Germinal center (tissue), 1 donor: ENCODE results near the gene PRH1.

Source experiments
- DNase-seq: peaks from one replicate; pipeline ENCODE4 v3.0.0; 2012; ENCODE audit warnings: mixed read lengths, low spot score

The PRH1 gene

GRCh38 chr12:10884086-10884725 lies at the start of gene PRH1:
Gene PRH1 (minus strand): TSS chr12:10884255. CDS start chr12:10884217, 38 bp downstream.
- no peak for DNase-seq

DNA sequence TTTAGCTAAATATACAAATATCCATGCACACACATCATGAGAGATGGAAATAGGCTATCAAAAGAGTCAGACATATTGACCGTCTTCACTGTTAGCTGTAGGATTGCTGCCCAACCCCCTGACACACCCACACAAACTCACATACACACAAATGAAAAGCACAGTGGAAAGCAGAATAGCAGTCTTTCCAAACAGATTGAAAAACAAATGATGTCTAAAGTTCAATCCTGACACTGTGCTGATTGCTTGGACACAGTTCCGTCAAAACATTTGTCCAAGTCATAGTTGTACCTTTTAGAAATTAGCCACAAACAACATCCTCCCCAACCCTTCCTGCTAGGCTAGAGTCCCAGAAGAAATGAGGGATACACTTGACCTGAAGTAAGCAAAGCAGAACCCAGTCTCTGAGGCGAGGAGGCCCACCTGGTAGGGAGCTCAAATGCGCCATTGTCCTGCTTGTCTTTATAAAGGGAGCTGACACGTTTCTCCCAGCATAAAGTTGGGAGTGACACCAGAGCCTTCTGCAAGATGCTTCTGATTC lies 44.8 kb upstream of the PRH1 start, which contains the start of gene PRH2:
TSS of gene PRH2 (plus strand) at position 491 of the 541 bp plus-strand sequence. CDS start at position 529, 38 bp downstream.
- DNase-seq, result no peak

DNA sequence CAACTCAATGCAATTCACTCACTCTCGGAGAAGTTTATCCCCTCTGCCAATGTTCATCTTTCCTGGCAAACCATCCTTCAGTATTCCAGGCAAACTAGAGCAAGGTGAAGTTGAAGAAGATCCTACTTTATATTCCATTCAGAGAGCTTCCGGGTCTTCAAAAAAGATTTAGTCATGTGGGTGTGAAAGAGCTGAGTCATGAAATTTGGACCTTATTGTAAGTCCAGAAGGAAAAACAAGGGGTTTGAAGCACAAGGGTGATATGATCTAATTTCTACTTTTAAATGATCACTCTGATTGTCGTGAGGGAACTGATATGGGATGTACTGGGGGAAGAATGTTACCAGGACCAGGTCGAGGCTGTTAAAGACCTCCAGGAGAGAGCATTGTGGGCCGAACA lies 42.2 kb upstream of the PRH1 start:
- DNase-seq, result no peak

DNA sequence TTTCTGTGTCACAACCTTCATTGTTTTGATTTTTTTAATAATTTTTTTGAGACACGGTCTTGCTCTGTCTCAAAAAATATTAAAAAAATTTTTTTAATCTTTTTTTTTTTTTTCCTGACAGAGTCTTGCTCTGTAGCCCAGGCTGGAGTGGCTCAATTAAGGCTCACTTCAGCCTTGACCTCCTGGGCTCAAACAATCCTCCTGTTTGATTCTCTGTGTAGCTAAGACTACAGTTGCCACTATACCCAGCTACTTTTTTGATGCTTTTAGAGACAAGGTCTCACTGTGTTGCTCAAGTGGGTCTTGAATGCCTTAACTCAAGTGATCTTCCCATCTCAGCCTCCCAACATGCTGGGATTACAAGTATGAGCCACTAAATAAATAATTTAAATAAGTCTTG lies 35.8 kb upstream of the PRH1 start:
- DNase-seq, result no peak

GRCh38 chr12:10910380-10910779 lies 26.3 kb upstream of the PRH1 start:
- no peak for DNase-seq

- DNase-seq, result no peak
These were observed 25.4 kb upstream of the PRH1 start, which contains the start of gene TAS2R13 for GRCh38 chr12:10909462-10909861. Gene TAS2R13 (minus strand): TSS chr12:10909562. CDS start chr12:10909298, 264 bp downstream.

- no peak for DNase-seq
These were observed 20.6 kb upstream of the PRH1 start for GRCh38 chr12:10904686-10905085.

DNA sequence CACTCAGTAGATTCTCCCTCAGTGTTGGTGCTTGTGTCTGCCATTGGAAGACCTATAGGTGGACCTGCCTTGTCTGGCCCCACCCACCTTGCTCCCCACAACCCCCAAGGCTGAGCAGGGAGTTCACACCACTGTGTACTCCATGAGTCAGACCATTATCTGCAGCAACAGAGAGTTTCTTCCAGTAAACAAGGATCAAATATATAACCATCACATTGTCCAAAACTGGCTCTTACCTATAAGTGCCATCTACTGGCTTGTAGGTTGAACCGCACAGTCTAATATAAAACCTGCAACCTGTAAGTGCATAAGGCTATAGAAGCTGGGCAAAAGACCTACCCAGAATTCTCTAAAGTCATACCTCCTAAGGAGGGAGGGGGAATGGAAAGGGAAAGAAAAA lies 17.4 kb upstream of the PRH1 start:
- DNase-seq, result no peak

GRCh38 chr12:10900972-10901371 lies 16.9 kb upstream of the PRH1 start:
- DNase-seq, result no peak

DNA sequence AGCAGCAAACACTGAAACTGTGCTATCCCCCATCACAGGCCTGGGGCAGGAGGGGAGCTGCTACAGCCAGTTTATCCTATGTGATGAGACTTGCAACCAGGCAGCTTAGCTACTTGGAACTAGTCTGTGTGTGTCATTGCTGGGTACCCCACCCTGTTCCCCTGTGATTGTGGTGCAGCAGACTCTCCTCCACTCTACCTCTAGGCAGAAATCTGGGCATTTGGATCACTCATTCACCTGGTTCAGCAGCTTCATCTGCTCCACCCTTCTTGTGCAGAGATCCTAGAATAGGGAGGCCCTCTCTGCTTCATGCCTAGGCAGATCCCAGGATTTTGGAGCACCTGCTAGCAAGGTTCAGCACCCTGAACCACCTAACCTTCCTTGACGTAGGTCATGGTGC lies 16.5 kb upstream of the PRH1 start:
- no peak for DNase-seq

DNA sequence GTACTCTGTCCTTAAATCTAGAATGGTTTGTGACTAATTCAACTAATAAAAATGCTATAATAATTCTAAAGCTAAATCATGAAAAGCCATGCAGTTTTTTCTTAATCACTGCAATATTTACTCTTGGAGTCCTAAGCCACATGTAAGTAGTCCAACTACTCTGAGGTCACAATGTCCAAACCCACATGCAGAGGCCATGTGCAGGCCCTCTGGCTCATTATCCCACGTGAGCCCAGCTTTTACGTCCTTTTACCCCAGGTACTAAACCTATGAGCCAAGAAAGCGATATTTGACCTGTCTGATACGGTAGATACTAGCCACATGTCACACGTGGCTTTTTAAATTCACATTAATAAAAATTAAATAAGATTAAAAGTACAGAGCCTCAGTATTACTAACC lies 12.8 kb upstream of the PRH1 start:
- no peak for DNase-seq

DNA sequence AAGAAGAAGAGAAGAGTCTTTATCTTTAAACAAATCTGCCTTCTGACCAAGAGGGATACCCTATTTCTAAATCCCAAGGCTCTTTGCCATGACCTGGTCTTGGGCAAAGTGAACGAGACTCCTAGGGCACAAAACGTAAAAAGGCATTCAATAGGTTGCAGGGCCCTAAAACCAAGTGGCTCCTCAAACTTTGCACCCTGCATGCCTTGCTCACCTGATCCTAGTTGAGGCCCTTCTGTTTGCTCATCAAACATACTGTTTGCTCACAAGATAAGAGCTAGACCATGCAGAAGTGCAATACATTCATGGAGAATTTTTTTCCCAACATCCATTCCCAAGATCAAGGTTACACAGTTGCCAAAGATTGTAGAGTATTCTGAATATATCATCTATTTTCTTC lies 7.9 kb upstream of the PRH1 start:
- no peak for DNase-seq

DNA sequence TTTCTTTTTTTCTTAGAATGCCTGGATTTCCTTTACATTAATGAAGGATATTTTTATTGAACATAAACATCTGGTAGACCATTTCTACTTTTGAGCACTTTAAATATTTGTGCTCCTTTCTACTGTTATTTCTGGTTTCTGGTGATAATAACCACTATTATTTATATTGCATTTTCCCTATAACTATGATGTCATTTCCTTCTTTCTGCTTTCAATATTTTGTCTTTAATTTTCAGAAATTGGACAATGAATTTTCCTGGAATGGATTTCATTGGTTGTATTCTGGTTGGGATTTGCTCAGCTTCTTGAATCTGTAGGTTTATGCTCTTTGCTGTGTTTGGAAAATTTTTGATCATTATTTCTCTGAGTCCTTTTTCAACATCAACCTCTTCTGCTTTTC lies 5.2 kb upstream of the PRH1 start:
- no peak for DNase-seq

GRCh38 chr12:10873378-10873777 lies 10.7 kb downstream of the PRH1 start:
- no peak for DNase-seq

- DNase-seq, result no peak
These were observed 16.7 kb downstream of the PRH1 start for GRCh38 chr12:10867381-10867780.

GRCh38 chr12:10863512-10864218 lies 20.4 kb downstream of the PRH1 start:
- DNase-seq, result no peak

DNA sequence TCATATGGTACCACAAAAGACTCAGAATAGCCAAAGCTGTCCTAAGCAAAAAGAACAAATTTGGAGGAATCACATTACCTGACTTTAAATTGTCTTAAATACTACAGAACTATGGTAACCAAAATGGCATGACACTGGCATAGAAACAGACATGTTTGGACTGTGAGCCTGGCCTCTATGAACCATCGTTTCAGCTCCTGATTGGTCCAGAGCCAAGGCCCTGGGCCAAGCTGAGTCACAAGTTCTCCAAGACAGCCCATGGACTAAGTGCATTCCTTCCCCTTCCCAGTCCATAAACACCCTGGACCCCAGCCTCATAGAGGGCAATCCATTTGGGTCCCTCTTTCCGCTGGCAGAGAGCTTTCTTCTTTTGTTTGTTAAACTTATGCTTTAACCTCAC lies 22.7 kb downstream of the PRH1 start:
- DNase-seq, result no peak

- DNase-seq, result no peak
These were observed 28.2 kb downstream of the PRH1 start for GRCh38 chr12:10855807-10856206.

DNA sequence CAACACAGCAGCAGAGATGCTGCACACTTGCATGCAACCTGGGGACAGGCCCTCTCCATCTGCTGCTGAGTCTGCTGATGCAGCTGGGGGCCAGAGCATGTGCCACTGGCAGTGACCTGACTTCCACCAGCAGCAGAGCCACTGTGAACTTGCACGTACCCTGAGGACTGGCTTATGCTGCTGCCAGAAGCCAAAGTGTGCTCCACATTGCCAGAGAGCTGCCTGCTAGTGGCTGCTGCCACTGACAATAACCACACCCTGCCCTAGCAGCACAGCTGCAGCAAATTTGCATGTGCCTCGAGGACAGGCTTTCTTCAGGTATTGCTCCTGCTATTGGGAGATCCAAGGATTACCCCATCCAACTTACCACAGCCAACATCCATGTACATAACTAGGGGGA lies 30.3 kb downstream of the PRH1 start:
- DNase-seq, result no peak

GRCh38 chr12:10851243-10851858 lies 32.7 kb downstream of the PRH1 start:
- DNase-seq, result no peak

DNA sequence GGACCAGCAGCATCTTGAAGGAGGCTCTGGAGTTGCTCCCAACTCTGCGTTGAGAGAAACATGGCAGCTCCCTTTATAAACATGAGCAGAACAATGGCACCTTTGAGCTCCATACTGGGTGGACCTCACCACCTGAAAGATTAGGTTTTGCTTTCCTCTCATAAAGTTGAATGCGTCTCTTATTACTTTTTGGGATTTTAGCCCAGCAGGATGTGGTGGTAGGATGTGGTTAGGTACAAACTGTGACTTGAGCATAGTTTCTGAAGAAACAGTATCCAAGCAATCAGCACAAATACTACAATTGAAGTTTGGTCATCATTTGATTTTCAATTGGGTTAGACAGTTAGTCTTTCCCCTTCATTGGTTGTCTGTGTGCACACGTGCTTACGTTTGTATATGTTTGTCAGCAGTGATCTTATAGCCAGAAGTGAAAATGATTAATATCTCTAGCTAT lies 34.6 kb downstream of the PRH1 start, which contains the start of gene PRR4:
TSS of gene PRR4 (minus strand) at position 51 of the 454 bp plus-strand sequence. CDS start at position 13, 38 bp downstream.
- no peak for DNase-seq

GRCh38 chr12:10847744-10848143 lies 36.3 kb downstream of the PRH1 start:
- no peak for DNase-seq

DNA sequence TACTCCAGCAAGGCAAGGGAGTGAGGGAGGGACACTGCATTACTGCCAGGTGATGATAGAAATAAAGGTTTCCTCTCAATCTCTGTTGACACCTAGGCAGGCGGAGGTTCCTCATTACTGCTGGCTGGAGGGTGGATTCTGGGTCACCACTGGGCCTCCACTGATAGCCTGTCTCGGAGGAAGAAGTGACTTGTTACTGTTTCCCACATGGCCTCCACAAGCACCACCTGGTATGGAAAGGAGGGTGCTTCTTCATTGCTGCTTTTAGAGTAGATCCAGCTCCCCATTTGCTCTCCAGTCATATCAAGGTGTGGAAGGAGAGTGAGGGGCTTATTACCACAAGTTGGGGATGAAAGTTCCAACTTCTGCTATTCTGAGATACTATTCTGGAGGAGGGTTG lies 41.2 kb downstream of the PRH1 start:
- DNase-seq, result no peak
